Measurements from ENCODE around the gene DCLRE1C.
"Not testable (repeated sequence)": the region's sequence is repeated elsewhere in the genome, so short reads cannot be mapped to it uniquely, and the experiment has no call there.

The DCLRE1C gene

DNA sequence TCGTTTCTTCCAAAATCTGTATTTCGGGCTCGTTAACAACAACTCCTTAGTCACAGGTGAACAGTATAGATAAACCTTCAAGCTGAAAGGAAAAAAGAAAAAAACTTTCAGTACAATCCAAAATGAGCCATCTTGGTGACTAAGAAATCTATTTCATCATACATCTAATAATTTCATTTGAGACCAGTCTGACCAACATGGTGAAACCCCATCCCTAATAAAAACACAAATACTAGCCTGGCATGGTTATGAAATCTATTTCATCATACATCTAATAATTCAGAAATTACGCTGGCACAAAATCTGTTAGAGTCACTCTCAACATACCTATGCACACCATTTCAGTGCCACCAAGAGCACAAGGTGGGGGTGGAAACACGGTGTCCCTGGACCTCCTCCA is 8.8 kb downstream of the DCLRE1C start:
- DNase-seq (ENCODE audit: low read depth), result no peak

DNA sequence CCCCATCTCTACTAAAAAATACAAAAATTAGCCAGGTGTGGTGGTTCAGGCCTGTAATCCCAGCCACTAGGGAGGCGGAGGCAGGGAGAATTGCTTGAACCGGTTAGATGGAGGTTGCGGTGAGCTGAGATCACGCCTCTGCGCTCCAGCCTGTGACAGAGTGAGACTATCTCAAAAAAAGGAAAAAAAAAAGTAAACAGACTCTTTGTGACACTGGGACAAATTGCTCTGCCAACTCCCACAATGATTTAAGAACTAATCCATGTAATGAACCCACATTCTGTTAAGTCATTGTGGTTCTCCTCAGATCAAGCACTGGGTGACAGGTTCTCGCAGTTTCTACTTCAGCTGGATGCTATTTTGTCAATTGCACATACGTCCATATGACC is 11.0 kb downstream of the DCLRE1C start:
- DNase-seq (ENCODE audit: low read depth), result not testable (repeated sequence)

DNA sequence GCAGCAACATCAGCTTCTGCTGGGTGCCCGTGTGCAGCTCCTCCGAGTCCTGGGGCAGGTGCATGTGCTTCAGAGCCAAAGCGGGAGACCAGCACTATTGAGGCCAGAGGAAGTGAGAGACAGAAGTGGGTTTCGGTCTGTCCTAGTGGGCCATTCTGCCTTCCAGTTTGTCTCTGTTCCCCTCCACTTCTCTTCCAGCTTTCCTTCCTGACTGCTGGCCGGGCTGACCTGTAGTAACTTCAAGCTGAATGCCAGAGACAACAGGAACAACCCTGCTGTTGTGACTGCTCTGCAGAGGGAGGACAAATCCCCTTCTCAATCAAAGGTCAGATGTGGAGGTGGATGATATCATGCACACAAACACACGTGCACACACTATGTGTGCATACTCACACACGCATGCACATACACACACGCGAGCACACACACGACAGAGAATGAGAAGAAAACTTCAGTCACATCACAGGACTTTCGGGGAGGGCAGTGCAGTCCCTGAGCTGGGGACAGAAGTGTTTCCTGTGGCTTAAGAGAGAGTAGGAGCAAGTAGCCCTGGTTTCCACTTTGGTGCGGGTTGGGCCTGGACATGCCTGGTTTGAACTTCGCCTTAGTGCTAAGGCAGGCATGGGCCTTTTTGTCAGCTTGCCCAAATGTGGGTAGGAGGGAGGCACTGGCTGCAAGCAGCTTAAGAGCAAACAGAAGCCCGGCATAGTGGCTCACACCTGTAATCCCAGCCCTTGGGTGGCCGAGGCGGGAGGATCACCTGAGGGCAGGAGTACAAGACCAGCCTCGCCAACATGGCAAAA is 11.5 kb downstream of the DCLRE1C start:
- not testable (repeated sequence) for DNase-seq (ENCODE audit: low read depth)

DNA sequence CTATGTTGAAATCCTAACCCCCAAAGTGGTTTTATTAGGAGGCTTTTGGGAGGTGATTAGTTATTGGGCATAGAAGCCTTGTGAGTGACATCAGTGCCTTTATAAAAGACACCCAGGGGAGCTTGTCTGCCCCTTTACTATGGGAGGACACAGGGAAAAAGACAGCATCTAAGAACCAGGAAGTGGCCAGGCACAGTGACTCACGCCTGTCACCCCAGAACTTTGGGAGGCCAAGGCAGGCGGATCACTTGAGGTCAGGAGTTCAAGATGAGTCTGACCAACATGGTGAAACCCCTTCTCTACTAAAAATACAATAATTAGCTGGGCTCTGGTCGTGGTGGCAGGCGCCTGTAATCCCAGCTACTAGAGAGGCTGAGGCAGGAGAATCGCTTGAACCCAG is 14.9 kb downstream of the DCLRE1C start:
- DNase-seq (ENCODE audit: low read depth), result not testable (repeated sequence)

DNA sequence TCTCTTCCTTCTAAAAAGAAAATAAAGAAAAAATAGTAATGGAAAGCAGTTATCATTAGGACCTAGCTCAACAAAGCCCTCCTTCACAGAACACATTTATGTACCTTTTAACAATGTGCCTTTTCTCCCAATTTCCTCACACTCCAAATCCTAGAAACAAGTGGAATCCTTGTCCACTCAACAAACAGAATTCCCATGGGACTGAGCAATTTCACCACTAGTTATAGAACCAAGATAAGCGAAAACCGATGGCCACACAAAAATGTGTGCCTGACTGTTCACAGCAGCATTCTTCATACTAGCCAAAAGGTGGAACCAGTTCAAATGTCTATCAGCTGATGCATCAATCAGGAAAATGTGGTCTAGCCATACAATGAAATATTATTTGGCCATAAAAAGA is 17.3 kb downstream of the DCLRE1C start:
- DNase-seq (ENCODE audit: low read depth), result no peak

DNA sequence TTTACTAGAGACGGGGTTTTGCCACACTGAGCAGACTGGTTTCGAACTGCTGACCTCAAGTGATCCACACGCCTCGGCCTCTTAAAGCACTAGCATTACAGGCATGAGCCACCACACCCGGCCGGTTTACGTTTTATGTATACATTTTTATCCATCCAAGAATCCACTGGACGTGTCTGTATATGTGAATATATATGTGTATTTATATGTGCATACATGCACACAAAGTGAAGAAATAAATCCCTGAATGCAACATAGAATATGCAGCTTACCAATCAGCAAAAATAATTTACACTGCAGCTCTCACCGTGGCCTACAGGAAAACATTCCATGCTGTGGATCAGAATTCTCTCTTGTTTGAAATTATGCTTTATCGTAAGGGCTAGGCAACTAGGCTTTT is 23.3 kb downstream of the DCLRE1C start:
- no peak for DNase-seq (ENCODE audit: low read depth)

DNA sequence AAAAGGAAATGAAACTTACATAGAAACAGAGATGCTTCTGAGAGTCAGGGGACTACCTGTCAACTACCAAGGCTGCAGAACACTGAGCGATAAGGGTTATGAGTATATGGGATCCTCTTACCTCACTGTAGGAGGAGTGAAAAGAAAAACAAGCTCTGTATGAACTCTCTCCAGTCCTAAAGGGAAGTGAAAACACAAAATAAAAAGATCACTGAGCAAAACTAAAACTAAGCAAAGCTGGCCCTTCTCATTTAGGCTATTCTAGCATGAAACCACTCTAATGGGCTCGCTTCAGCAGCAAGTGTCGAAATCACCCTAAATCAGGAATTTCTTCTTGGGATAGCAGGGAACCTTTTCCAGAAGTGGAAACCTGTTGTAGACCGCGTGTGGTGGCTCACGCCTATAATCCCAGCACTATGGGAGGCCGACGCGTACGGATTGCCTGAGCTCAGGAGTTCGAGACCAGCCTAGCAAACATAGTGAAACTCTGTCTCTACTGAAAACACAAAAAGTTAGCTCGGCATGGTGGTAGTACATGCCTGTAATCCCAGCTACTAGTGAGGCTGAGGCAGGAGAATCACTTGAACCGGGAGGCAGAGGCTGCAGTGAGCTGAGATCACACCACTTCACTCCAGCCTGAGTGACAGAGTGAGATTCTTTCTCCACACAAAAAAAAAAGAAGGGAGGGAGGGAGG is 27.0 kb downstream of the DCLRE1C start:
- no peak for DNase-seq (ENCODE audit: low read depth)

DNA sequence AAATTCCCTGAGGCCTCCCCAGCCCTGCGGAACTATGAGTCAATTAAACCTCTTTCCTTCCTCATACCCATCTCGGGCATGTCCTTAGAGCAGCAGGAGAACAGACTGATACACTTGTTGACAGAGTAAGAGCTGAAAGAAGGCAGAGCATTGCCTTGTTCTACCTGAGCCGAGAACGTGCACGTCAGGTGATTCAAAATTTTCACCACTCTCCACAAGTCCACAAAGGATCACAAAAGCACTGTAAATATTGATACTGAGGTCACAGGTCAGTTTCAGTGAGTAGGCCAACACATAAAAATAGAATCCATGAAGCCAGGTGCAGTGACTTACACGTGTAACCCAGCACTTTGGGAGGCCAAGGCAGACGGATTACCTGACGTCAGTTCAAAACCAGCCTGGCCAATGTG is 27.8 kb downstream of the DCLRE1C start:
- no peak for DNase-seq (ENCODE audit: low read depth)

DNA sequence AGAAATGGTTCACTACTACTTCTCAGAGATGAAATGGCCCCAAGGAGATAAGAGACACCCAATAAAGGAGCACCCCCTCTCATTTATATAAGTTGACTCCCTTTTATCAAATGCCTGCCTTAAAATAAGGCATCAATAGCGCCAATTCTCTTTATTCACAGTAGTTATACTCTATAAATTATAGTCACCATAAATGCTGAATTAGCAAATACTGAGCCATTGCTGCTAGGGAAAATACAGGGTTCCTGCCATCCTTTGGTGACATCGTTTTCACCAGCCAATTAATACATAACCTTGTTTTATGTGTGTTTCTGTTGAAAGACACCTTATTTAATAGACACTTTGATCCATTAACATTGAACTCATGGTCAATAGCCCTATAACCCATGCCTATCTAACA is 28.6 kb downstream of the DCLRE1C start:
- DNase-seq (ENCODE audit: low read depth), result no peak

DNA sequence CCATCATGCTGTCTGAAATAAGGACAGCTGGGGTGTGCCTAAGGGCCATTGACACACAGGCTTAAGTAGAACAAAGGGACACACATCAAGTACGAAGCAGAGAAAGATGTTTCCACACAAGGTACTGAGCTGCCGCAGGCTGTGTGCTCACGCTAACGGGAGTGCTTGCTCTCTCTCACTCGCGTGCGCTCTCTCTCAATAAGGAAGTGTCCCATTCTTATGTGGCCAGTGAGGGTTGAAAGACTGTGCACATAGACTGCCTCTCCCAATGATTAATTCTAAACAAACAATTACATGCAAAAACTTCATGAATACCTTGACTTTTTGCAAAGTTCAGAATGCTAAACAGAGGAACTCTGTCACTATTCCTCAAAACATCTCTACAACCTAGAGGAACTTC is 29.9 kb downstream of the DCLRE1C start:
- no peak for DNase-seq (ENCODE audit: low read depth)

DNA sequence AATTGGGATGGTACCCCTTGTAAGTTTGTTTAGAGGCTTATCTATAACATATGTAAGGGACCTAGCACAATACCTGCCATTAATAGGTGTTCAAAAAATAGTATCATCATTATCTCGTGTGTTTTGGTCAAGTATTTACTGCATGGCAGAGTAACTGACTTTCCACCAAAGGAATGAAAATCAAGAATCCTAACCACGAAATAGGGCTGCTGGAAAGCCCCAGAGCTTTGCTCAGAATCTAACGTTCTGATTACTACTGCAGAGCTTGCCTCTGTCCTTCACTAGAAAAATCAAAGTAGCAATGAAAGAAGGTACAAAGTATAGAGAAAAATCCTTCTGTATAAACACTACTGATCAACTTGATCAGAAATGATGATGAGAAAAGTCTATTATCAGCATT is 34.9 kb downstream of the DCLRE1C start:
- DNase-seq (ENCODE audit: low read depth), result no peak

DNA sequence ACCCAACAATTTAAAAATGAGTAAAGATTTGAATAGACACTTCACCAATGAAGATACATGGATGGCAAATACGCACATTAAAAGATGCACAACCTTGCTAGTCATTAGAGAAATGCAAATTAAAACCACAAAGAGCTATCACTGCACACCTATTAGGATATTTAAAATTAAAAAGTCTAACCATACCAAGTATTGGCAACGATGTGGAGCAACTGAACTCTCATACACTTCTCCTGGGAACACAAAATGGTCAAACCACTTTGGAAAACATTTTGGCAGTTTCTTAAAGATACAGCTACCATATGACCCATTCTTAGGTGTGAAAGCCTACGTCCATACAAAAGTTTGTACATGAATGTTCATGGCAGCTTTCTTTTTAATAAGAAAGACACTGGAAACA is 36.1 kb downstream of the DCLRE1C start:
- DNase-seq (ENCODE audit: low read depth), result no peak

DNA sequence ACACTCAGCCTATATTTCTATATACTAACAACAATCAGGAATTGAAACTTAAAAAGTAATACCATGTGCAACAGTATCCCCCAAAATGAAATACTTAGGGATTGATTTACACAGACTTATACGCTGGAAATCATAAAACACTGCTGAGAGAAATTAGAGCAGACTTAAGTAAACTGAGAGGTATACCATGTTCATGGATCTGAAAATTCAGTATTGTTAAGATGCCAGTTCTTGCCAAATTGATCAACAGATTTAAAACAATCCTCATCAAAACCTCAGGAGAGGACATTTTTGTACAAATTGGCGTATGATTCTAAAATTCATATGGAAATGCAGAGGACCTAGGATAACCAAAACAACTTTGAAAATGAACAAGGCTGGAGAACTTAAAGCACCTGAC is 37.3 kb downstream of the DCLRE1C start:
- DNase-seq (ENCODE audit: low read depth), result no peak

DNA sequence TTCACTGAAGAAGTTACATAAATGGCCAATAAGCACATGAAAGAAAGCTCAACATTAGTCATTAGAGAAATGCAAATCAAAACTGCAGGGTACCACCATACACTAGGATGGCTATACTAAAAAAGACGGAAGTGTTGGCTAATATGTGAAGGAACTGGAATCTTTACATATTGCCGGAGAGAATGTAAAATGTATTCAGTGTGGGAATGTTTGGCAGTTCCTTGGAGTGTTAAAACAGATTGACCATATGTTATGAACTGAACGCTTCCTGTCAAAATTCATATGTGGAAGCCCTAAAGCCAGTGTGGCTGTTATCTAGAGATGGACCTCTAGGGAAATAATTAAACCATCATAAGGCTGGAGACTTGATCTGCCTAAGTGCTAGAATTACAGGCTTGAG is 42.1 kb downstream of the DCLRE1C start:
- DNase-seq (ENCODE audit: low read depth), result no peak

DNA sequence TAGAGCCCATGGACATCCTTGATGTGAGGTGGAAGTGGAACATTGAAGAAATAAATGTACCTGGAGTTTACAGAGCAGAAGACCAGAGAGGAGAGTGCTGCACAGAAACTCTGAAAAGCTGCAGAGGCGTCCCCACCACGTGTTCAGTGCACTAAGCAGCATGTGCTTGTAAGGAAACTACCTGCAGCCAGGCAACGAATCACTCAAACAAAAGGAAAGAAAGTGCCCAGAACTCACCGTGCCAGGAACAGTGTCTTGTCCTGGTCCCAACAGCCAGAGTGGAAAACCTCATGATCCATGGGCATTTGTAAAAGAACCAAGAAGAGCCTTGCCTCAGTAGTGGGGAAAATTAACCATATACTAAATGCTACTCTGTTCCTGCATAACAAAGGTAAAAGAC is 42.9 kb downstream of the DCLRE1C start:
- DNase-seq (ENCODE audit: low read depth), result no peak

DNA sequence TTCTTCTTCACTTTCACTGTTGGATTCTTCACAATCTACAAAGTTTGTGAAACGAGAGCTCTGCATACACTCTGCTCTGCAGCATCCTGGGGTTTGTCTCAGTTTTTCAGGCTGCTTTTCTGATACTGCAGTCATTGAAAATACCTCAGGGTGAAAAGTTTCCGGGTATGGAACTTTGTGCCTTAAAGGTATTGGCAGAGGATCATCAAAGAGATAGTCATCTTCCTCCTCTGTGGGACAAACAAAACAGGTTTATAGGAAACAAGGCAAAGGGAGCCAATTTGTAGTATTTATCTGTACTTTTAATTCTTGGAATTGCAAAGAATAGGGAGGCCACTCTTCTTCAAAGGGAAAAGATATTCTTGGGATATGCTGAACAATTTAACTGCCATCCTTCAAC is 44.8 kb downstream of the DCLRE1C start:
- no peak for DNase-seq (ENCODE audit: low read depth)

DNA sequence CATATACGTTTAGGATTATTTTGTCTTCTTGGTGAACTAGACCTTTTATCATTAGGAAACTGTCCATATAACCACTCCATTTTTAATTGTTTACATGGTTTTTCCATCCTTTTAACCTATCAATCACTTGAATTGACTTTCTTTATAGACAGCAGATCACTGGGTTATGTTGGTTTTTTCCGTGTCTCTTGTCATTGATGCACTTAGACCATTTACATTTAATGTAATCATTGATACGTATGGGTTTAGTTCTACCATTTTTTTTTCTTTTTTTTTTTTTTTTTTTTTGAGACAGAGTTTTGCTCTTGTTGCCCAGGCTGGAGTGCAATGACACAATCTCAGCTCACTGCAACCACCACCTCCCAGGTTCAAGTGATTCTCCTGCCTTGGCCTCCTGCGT is 46.3 kb downstream of the DCLRE1C start:
- DNase-seq (ENCODE audit: low read depth), result not testable (repeated sequence)

DNA sequence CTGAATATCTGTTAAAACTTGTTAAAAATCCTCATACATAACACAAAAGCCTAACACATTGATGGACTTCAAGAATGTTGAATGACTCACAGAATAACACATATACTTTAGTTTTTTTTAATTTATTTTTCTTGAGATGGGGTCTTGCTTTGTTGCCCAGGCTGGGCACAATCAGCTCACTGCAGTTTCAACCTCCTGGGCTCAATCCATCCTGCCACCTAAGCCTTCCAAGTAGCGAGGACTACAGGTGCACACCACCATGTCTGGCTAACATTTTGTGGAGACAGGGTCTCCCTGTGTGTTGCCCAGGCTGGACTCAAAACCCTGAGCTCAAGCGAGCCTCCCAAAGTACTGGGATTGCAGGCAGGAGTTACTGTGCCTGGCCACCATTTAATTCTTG is 47.1 kb downstream of the DCLRE1C start:
- DNase-seq (ENCODE audit: low read depth), result no peak

DNA sequence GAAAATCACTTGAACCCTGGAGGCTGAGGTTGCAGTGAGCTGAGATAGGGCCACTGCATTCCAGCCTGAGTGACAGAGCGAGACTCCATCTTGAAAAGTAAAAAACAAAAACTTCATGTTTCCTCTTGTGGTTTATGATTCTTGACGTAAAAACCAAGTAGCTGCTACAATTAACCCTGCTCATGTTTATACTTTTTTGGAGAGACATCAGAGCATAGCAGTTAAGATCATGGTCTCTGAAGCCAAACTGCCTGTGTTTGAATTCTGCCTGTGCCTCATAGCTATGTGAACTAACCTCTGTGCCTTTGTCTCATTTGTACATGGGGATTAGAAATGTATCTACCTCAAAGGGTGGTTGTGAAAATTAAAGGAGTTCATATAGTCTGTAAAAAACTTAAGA is 48.0 kb downstream of the DCLRE1C start:
- DNase-seq (ENCODE audit: low read depth), result no peak

DNA sequence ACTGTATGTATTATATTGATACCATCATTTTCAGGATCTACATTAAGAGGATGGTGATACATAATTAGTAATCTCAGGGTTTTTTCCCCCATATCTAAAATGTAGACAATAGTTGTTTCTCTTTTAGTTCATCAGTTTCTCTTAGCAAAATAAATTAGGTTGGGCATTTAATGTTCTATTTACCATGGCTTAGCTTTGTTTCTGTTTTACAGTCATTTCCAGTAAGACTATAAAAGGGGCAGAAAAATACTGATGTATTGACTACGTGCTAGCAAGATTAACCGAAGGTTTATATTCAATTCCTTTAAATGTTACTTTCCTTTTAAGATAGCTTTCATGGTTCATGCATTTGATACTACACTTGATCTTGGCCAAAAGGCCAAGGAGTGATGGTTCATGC is 49.0 kb downstream of the DCLRE1C start:
- DNase-seq (ENCODE audit: low read depth), result no peak

DNA sequence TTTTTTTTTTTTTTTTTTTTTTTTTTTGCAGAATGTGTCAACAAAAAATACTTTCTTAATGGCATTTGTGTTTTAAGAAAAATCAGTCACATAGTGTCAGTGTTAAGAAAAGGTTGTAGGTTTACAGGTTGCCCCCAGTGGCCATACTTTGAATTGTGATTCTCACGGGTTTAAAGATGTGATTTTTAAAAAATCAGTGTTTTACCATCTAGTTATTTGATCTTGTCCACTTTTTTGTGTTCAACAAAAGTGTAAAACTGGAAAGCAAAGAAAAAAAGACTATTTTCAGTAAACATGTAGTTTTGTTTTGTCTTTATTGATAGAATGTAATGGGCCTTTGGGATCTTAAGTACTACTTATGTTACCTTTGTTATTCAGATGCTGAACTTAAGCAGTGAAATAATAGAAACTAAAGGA is 49.6 kb downstream of the DCLRE1C start:
- DNase-seq (ENCODE audit: low read depth), result no peak

DNA sequence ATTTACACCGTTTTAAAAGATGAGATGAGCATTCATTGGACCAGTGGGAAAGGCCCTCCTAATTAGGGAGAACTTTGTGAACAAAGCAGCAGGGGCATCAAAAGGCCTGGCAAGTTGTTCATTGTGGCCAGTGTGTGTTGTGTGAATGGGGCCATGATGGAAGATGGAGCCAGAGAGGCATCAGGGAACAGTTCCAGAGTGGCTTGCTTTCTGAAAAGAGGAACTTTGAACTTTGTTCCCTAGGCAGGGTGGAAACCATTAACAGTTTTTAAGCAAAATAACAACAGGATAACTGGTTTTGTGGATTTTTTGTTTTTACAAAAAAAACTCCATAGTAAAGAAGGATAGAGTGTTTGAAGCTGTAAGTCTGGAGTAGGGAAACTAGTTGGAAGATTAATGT is 62.7 kb downstream of the DCLRE1C start:
- DNase-seq (ENCODE audit: low read depth), result no peak

DNA sequence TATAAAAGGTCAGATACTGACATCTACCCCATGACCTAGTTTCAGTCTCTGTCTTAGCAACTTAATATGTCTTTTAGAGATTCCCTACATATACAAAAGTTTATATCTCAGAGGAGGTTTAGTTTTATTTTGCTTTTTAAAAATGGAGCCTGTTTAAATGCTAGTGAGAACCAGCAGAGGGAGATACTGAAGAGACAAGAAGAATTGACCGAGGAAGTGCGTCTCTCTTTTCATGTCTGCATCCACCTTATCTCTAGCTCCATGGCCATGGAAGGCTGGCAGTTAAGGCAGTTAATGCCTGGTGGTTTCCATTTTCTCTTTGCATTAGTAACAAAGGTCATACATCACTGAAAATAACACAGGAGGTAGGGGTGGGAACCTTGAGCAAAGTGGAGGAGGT is 64.6 kb downstream of the DCLRE1C start:
- DNase-seq (ENCODE audit: low read depth), result no peak

DNA sequence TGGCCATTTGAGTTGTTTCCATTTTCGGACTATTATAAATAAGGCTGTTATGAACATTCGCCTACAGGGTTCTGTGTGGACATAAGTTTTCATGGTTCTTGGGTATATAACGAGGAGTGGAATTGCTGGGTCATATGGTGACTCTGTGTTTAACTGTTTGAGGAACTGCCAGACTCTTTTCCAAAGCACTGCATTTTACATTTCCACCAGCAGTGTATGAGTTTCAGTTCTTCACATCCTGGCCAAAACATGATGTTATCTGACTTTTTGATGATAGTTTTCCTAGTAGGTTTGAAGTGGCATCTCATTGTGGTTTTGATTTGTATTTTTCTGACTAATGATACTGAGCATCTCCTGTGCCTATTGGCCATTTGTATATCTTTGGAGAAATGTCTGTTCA is 69.8 kb downstream of the DCLRE1C start:
- no peak for DNase-seq (ENCODE audit: low read depth)
